ENCODE measurements around the gene YIPF2.

Gene YIPF2

GRCh38 chr19:10922638-10923014 is 5.8 kb downstream of the YIPF2 start:
- TF ChIP-seq POLR2A (IDR thresholded peaks at IDR 0.05; ENCODE audit: low read length) = no peak
- no peak for TF ChIP-seq GATA1 (IDR thresholded peaks at IDR 0.05; ENCODE audit: low read depth, low read length)
- DNase-seq = no peak

GRCh38 chr19:10921910-10922637 is 6.4 kb downstream of the YIPF2 start:
- no peak for DNase-seq
- no peak for TF ChIP-seq GATA1 (IDR thresholded peaks at IDR 0.05; ENCODE audit: low read depth, low read length)
- no peak for TF ChIP-seq POLR2A (IDR thresholded peaks at IDR 0.05; ENCODE audit: low read length)

- DNase-seq = no peak
- TF ChIP-seq GATA1 (IDR thresholded peaks at IDR 0.05; ENCODE audit: low read depth, low read length) (no peak), POLR2A (IDR thresholded peaks at IDR 0.05; ENCODE audit: low read length) (no peak)
These were observed 7.1 kb downstream of the YIPF2 start for GRCh38 chr19:10921199-10921909.

GRCh38 chr19:10920781-10921180 is 7.7 kb downstream of the YIPF2 start:
- DNase-seq = no peak
- TF ChIP-seq GATA1 (IDR thresholded peaks at IDR 0.05; ENCODE audit: low read depth, low read length) (no peak), POLR2A (IDR thresholded peaks at IDR 0.05; ENCODE audit: low read length) (no peak)

DNA sequence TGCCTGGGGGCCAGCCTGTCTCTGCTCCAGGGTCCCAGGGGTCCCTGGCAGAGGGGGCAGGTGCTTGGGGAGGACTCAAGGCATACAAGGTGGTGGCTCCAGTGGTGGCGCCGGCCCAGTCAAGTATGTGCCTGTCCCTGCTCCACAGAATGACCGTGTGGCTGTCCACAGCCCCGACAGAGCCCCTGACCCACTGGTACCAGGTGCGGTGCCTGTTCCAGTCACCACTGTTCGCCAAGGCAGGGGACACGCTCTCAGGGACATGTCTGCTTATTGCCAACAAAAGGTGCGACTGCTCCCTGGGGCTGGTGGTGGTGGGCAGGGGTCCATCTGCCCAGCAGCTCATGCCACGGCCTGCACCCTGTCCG is 8.2 kb downstream of the YIPF2 start:
- no peak for DNase-seq
- no peak for TF ChIP-seq POLR2A (IDR thresholded peaks at IDR 0.05; ENCODE audit: low read length)
- TF ChIP-seq GATA1 (IDR thresholded peaks at IDR 0.05; ENCODE audit: low read depth, low read length) = no peak

GRCh38 chr19:10919352-10920287 is 8.8 kb downstream of the YIPF2 start:
- no peak for TF ChIP-seq GATA1 (IDR thresholded peaks at IDR 0.05; ENCODE audit: low read depth, low read length)
- no peak for TF ChIP-seq POLR2A (IDR thresholded peaks at IDR 0.05; ENCODE audit: low read length)
- DNase-seq = no peak

DNA sequence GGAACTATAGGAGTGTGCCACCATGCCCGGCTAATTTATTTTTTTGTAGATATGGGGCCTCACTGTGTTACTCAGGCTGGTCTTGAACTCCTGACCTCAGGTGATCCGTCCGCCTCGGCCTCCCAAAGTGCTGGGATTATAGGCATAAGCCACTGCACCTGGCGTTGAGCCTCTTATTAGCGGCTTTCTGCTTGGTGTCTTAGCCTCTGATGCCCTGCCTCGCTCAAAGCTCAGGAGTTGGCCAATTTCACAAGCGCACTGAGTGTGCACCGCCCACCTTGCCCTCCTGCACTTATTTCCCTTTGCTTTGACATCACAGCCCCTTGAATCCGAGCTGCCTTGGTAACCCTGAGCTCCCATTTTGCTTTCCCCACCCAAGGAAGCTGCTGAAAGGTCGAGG is 10.1 kb downstream of the YIPF2 start:
- no peak for TF ChIP-seq POLR2A (IDR thresholded peaks at IDR 0.05; ENCODE audit: low read length)
- DNase-seq = no peak

DNA sequence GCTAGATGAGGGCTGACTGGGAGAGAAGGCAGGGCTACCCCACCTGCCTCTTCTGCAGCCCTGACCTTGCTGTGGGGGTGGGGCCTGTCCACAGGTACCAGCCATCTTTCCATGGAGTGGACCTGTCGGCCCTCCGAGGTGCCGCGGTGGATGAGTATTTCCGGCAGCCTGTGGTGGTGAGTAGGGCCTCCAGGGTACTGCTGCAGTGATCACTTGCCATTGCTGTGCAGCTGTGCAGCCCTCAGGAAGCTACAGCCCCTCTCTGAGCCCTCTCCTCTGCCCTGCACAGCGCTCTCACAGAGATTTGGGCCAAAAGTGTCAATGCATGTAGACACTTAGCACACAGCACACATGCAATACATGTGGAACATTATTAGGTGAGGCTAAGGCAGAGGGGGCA is 11.8 kb downstream of the YIPF2 start:
- no peak for DNase-seq
- TF ChIP-seq GATA1 (IDR thresholded peaks at IDR 0.05; ENCODE audit: low read depth, low read length) = no peak
- no peak for TF ChIP-seq POLR2A (IDR thresholded peaks at IDR 0.05; ENCODE audit: low read length)

GRCh38 chr19:10915130-10916091 is 13.0 kb downstream of the YIPF2 start:
- TF ChIP-seq POLR2A (IDR thresholded peaks at IDR 0.05; ENCODE audit: low read length) = no peak
- no peak for TF ChIP-seq GATA1 (IDR thresholded peaks at IDR 0.05; ENCODE audit: low read depth, low read length)

GRCh38 chr19:10913716-10914340 is 14.6 kb downstream of the YIPF2 start:
- no peak for DNase-seq
- TF ChIP-seq GATA1 (IDR thresholded peaks at IDR 0.05; ENCODE audit: low read depth, low read length) (no peak), POLR2A (IDR thresholded peaks at IDR 0.05; ENCODE audit: low read length) (no peak)

More at GRCh38 chr19:10915130-10916091, 13.0 kb downstream of the YIPF2 start:
- no peak for DNase-seq

GRCh38 chr19:10912619-10913018 is 15.8 kb downstream of the YIPF2 start:
- no peak for DNase-seq
- TF ChIP-seq POLR2A (IDR thresholded peaks at IDR 0.05; ENCODE audit: low read length) = no peak
- no peak for TF ChIP-seq GATA1 (IDR thresholded peaks at IDR 0.05; ENCODE audit: low read depth, low read length)

GRCh38 chr19:10911579-10912363 is 16.7 kb downstream of the YIPF2 start:
- no peak for TF ChIP-seq GATA1 (IDR thresholded peaks at IDR 0.05; ENCODE audit: low read depth, low read length)
- TF ChIP-seq POLR2A (IDR thresholded peaks at IDR 0.05; ENCODE audit: low read length) = no peak
- no peak for DNase-seq

All from erythroblast (primary cell).